IPS-20b (cell line): ENCODE measurements around the gene FRMPD2.
A peak's percentile ranks its signal among the peaks of the same experiment; 100 is the strongest.

ENCODE experiments used
- H3K27ac ChIP-seq: one replicate; pipeline ENCODE4 v1.5.1; 2013; ENCODE audit warnings: low read length
- H3K27me3 ChIP-seq: 2 replicates; pipeline ENCODE4 v1.6.1; 2013; ENCODE audit warnings: mild to moderate bottlenecking, low read length, inconsistent platforms; ENCODE audit not compliant: insufficient read depth
- H3K36me3 ChIP-seq: 2 replicates; pipeline ENCODE4 v1.6.1; 2013; ENCODE audit warnings: low read depth, mild to moderate bottlenecking, inconsistent platforms, low read length, moderate library complexity; ENCODE audit not compliant: insufficient read depth
- H3K4me1 ChIP-seq: 2 replicates; pipeline ENCODE4 v1.6.1; 2013; ENCODE audit warnings: mild to moderate bottlenecking, control low read depth, inconsistent platforms, low read length, moderate library complexity; ENCODE audit not compliant: insufficient read depth
- H3K4me3 ChIP-seq: 2 replicates; pipeline ENCODE4 v1.5.1; 2013; ENCODE audit warnings: mild to moderate bottlenecking, low read length, inconsistent platforms
- H3K9ac ChIP-seq: 2 replicates; pipeline ENCODE4 v1.6.1; 2013; ENCODE audit warnings: low read depth, mild to moderate bottlenecking, inconsistent platforms, low read length, moderate library complexity
- H3K9me3 ChIP-seq: 2 replicates; pipeline ENCODE4 v1.6.1; 2013; ENCODE audit warnings: mild to moderate bottlenecking, low read depth, low read length, inconsistent platforms; ENCODE audit not compliant: insufficient read depth

Gene FRMPD2, protein sequence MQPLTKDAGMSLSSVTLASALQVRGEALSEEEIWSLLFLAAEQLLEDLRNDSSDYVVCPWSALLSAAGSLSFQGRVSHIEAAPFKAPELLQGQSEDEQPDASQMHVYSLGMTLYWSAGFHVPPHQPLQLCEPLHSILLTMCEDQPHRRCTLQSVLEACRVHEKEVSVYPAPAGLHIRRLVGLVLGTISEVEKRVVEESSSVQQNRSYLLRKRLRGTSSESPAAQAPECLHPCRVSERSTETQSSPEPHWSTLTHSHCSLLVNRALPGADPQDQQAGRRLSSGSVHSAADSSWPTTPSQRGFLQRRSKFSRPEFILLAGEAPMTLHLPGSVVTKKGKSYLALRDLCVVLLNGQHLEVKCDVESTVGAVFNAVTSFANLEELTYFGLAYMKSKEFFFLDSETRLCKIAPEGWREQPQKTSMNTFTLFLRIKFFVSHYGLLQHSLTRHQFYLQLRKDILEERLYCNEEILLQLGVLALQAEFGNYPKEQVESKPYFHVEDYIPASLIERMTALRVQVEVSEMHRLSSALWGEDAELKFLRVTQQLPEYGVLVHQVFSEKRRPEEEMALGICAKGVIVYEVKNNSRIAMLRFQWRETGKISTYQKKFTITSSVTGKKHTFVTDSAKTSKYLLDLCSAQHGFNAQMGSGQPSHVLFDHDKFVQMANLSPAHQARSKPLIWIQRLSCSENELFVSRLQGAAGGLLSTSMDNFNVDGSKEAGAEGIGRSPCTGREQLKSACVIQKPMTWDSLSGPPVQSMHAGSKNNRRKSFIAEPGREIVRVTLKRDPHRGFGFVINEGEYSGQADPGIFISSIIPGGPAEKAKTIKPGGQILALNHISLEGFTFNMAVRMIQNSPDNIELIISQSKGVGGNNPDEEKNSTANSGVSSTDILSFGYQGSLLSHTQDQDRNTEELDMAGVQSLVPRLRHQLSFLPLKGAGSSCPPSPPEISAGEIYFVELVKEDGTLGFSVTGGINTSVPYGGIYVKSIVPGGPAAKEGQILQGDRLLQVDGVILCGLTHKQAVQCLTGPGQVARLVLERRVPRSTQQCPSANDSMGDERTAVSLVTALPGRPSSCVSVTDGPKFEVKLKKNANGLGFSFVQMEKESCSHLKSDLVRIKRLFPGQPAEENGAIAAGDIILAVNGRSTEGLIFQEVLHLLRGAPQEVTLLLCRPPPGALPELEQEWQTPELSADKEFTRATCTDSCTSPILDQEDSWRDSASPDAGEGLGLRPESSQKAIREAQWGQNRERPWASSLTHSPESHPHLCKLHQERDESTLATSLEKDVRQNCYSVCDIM (N-terminal part only)

DNA sequence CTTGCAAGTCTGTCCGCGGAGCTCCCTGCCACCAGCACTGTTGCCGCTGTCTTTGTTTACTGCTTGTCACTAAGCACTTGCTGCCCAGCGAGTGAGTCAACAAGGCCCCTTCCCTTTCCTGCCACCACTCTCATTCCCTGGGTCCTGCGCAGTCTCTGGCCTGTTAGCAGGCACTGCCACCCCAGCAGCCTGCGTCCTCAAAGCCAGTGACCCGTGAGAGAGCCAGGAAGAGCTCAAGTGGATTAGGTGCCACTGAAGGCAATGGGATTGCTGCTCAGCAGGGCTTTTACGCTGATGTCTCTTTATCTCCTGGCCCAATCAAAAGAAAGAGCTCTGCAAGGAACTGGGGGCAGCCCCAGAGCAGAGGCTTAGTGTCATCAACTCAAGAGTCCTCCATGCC is at the start of gene FRMPD2:
Gene FRMPD2 (minus strand): TSS at position 61 of the 400 bp plus-strand sequence. CDS start 129 bp downstream, outside the sequence.
- H3K9me3 ChIP-seq = no peaks in the 10 kb centered on the region
- H3K9ac ChIP-seq = no peak within 1 kb of the TSS
- H3K36me3 ChIP-seq = no peaks in the 10 kb centered on the region
- no peak within 1 kb of the TSS for H3K27ac ChIP-seq
- no peaks in the 10 kb centered on the region for H3K27me3 ChIP-seq
- H3K4me3 ChIP-seq = no peak within 1 kb of the TSS
- peaks cover 3% of the 10 kb centered on the region; the same call in 1 of the 2 replicates for H3K4me1 ChIP-seq

DNA sequence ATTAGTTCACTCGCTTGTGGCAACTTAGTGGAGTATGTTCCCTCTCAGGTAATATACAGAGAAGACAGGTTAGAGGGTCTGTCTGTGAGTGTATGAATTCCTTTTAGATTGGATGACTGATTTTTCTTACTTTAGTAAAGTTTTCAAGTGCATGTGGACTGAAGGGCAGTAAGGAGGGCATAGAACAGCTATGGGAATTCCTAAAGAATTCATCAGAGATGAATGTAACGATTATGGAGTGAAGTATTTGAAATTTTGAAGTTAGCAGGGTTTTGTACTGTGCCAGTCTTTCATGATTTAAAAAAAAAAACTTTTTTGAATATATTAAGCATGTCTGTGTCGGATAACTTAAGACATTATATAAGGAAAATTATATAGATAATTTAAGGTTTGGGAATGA is 47.5 kb upstream of the FRMPD2 start:
- no peaks in the 10 kb centered on the region for H3K9me3 ChIP-seq
- H3K9ac ChIP-seq = no peak overlapping the region
- H3K27ac ChIP-seq = no peak overlapping the region
- H3K27me3 ChIP-seq = no peaks in the 10 kb centered on the region
- H3K4me3 ChIP-seq = no peak overlapping the region
- H3K4me1 ChIP-seq = peaks cover 9% of the 10 kb centered on the region
- H3K36me3 ChIP-seq = no peaks in the 10 kb centered on the region

DNA sequence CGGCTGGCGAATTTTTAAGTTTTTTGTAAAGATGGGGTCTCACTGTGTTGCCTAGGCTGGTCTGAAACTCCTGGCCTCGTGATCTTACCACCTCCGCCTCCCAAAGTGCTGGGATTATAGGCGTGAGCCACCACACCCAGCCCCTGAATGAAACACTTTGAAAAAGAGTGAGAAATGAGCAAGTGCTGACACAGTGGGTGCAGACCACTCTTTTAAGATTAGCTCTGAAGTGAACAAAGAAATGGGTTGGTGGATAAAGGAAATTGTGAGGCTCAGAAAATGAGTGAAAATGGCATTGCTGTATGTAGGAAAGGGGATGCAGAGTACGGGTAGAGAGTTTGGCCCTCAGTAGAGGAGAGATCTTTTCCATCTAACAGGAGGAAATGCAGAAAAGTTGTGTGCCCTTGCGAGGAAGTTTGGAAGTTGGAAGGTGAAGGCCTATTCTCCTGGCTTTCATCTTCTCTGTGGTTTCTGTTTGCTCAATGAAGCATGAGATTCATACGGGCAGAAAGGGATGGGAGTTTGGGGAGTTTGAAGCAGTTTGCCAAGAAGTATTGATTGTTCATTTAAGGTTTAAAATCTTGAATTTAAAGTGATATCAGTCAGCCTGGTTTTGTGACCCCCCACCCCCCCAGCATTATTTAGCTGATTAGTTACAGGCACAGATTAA is 43.0 kb upstream of the FRMPD2 start:
- Histone ChIP-seq H3K36me3 (no peaks in the 10 kb centered on the region), H3K27ac (no peak overlapping the region), H3K9me3 (no peaks in the 10 kb centered on the region), H3K9ac (no peak overlapping the region), H3K4me3 (no peak overlapping the region), H3K4me1 (peaks cover 10% of the 10 kb centered on the region; the same call in 1 of the 2 replicates), H3K27me3 (no peaks in the 10 kb centered on the region)

DNA sequence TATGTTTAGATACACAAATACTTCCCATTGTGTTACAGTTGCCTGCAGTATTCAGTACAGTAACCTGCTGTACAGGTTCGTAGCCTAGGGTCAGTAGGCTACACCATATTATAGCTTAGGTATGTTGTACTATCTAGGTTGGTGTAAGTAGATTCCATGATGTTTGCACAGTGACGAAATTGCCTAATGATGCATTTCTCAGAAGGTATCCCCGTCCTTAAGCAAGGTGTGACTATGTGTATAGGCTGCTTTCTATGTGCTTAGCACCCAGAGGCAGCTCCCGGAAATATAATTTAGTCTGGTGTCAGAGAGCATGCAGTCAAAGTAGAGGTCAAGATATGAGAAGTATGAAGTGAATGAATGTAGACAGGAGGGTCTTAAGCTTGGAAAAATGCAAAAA is 41.7 kb upstream of the FRMPD2 start:
- H3K27me3 ChIP-seq = no peaks in the 10 kb centered on the region
- H3K4me1 ChIP-seq = peaks cover 10% of the 10 kb centered on the region; the same call in 1 of the 2 replicates
- no peaks in the 10 kb centered on the region for H3K9me3 ChIP-seq
- no peak overlapping the region for H3K4me3 ChIP-seq
- no peak overlapping the region for H3K27ac ChIP-seq
- H3K36me3 ChIP-seq = no peaks in the 10 kb centered on the region
- no peak overlapping the region for H3K9ac ChIP-seq

DNA sequence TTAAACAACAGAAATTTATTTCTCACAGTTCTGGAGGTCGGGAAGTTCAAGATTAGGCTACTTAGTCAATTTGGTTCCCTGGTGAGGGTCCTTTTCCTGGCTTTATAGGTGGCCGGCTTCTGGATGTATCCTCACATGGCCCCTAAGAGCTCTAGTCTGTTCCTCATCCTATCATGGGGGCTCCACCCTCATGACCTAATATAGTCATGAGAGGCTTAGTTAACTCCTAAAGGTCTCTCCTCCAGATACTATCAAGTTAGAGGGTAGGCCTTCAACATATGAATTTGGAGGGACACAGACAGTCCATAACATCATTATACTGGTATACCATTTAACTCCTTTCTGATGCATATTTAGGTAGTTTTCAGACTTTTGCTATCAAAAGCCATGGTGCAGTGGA is 39.6 kb upstream of the FRMPD2 start:
- Histone ChIP-seq H3K27me3 (no peaks in the 10 kb centered on the region), H3K4me1 (peaks cover 10% of the 10 kb centered on the region; the same call in 1 of the 2 replicates), H3K9ac (no peak overlapping the region)

DNA sequence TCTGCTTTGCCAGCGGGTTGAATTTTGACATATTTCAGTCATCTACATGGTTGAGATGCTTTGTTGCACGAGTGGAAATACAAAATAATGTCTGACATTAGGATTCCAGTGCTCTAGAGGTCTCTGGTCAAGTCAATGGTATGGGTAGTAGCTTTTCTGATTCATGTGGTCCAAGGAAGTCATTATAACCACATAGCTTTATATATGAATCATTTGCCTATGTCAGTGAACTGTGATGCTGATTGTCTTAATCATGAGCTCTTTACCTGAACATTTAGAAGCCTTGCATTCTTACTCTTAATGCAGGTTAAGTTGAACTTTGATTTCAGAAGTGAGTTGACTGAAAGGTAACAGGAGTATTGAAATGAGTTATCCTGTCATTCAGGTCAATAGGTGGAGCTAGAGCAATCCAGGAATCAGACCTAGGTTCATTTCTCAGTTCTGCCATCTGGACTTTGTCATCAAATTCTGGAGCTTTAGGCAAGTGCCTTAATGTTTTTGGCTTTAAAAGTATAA is 35.3 kb upstream of the FRMPD2 start:
- H3K27ac ChIP-seq = no peak overlapping the region
- H3K27me3 ChIP-seq = peaks cover 11% of the 10 kb centered on the region
- H3K36me3 ChIP-seq = no peaks in the 10 kb centered on the region
- H3K4me1 ChIP-seq = 0 out of 2 replicates have a peak, but pooled peaks cover 3% of the 10 kb centered on the region
- no peaks in the 10 kb centered on the region for H3K9me3 ChIP-seq
- H3K9ac ChIP-seq = no peak overlapping the region
- no peak overlapping the region for H3K4me3 ChIP-seq

More for the DNA sequence above, 39.6 kb upstream of the FRMPD2 start:
- H3K9me3 ChIP-seq = no peaks in the 10 kb centered on the region
- H3K4me3 ChIP-seq = no peak overlapping the region
- H3K27ac ChIP-seq = no peak overlapping the region
- H3K36me3 ChIP-seq = no peaks in the 10 kb centered on the region

DNA sequence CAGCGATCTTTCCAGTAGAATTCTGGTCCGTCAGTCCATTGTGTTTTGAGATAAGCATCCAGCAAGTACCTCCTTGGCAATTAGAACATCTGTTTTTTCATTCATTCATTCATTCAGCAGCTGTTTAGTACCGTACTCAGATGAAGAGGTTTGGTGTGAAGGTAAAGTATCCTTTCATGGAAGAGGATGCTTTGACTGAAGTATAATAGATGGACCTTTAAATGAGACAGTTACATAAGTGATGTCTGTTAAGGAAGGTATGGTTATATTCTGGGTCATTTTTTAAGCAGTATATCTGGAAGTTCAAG is 33.2 kb upstream of the FRMPD2 start:
- no peak overlapping the region for H3K27ac ChIP-seq
- H3K27me3 ChIP-seq = peaks cover 17% of the 10 kb centered on the region
- peak overlapping the region; percentile 94 for H3K4me3 ChIP-seq
- H3K4me1 ChIP-seq = 0 out of 2 replicates have a peak, but pooled peaks cover 3% of the 10 kb centered on the region
- no peaks in the 10 kb centered on the region for H3K36me3 ChIP-seq
- H3K9me3 ChIP-seq = no peaks in the 10 kb centered on the region
- H3K9ac ChIP-seq = peak overlapping the region; percentile 90; the same call in 1 of the 2 replicates

DNA sequence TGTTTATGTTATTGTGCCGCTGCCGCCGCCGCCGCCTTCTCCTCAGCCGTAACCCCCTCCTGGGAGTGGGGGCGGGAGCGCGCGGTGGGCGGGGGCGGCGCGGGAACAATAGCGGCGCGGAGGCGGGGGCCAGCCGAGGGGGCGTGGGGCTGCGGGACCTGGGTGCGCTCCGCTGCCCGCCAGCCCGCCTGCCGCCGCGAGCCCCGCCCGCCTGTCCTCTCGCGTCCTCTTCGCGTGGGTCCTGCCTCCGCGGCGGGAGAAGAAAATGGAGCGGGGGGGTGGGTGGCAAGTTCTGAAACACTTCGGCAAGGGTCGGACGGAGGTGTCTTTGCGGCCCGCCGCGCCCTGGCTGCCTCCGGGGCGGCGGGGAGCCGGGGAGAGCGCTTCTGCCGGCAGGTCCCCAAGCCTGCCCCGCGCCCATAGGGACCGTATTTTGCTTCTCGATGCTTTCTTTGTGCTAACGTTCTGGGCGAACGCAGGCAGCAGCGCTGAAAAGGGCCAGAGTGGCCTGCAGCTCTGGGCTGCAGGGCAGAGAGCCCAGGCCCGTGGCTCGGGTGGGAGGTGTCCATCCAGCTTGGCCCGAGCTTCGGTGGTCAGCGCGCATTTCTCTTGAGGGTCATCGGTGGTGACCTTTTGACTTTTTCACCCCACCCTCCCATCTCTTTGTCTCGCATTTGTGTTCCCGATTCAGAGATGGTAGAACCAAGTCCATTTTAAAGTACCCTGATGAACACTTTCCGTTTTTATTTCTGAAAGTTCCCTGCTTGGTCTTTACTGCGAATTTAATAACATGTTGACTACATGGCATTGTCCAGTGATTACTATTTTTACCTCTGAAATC is 32.6 kb upstream of the FRMPD2 start:
- Histone ChIP-seq H3K27me3 (peaks cover 17% of the 10 kb centered on the region), H3K36me3 (no peaks in the 10 kb centered on the region), H3K4me3 (peak overlapping the region; percentile 94), H3K9me3 (no peaks in the 10 kb centered on the region), H3K27ac (no peak overlapping the region), H3K9ac (peak overlapping the region; percentile 90), H3K4me1 (0 out of 2 replicates have a peak, but pooled peaks cover 3% of the 10 kb centered on the region)

DNA sequence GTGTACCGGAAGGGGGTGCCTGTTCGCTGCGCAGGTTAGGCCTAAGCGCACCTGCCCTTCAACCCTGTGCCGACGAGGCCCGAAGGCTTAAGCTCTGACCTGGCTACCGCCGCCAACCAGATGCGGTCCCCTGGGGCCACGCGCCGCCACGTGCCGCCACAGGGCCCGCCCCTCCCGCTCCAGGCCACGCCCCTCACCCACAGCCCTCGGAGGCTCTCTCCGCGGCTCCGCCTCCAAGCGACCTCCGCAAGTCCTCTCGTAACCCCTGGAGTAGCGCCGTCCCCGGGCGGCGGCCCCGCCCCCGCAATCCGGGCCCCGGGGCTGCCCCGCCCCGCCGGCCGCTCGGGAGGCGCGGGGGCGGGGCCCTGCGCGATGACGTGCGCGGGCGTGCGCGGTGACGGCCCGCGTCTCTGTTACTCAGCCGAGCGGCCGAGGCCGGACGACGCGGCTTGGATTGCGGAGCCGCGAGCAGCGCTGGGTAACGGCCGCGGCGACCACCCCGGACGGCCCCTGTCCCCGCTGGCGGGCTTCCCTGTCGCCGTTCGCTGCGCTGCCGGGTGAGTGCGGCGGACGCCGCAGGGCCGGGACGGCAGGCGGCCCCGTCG is 31.9 kb upstream of the FRMPD2 start, which contains the start of gene MAPK8:
Gene MAPK8 (plus strand): TSS at position 413 of the 605 bp plus-strand sequence. CDS start 94,984 bp downstream, outside the sequence.
- Histone ChIP-seq H3K36me3 (no peaks in the 10 kb centered on the region), H3K27ac (no peak within 1 kb of the TSS), H3K4me1 (0 out of 2 replicates have a peak, but pooled peaks cover 3% of the 10 kb centered on the region), H3K9me3 (no peaks in the 10 kb centered on the region), H3K27me3 (peaks cover 17% of the 10 kb centered on the region), H3K9ac (peak within 1 kb of the TSS; percentile 90), H3K4me3 (peak within 1 kb of the TSS; percentile 94)

DNA sequence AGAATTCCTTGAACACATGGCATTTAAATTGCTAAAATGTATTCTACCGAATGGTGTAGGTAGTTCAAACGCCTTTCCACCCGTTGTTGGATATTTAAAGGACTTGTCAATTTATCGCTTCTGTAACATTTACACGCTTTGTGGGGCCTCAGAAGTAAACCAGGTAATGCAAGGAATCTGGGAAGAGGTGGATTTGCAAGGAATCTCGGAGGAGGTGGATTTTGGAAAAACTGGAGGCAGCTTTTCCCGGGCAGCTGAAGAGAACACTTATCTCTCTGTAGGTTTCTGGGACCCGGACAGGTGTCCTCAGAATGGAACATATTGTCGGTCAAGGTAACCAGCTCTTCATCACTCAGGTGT is 31.4 kb upstream of the FRMPD2 start:
- H3K9ac ChIP-seq = peak overlapping the region; percentile 7; the same call in 1 of the 2 replicates
- peaks cover 17% of the 10 kb centered on the region for H3K27me3 ChIP-seq
- 0 out of 2 replicates have a peak, but pooled peaks cover 3% of the 10 kb centered on the region for H3K4me1 ChIP-seq
- H3K36me3 ChIP-seq = no peaks in the 10 kb centered on the region
- H3K9me3 ChIP-seq = no peaks in the 10 kb centered on the region
- H3K27ac ChIP-seq = no peak overlapping the region
- H3K4me3 ChIP-seq = peak overlapping the region; percentile 42
